Stimulated activated CD4-positive, alpha-beta T cell treated with anti-CD3 and anti-CD28 coated beads, Interleukin-12 subunit alpha, Interleukin-12 subunit beta, amount 100 ng/mL, for 4 hours (primary cell): ENCODE results near the gene DNAJC25.
"Not testable (repeated sequence)": the region's sequence is repeated elsewhere in the genome, so short reads cannot be mapped to it uniquely, and the experiment has no call there.

Source experiments
- DNase-seq: peaks from one replicate; pipeline ENCODE4 v3.0.0-alpha.2; 2020

DNAJC25 gene

GRCh38 chr9:111668601-111669000, 37.5 kb downstream of the DNAJC25 start:
- not testable (repeated sequence) for DNase-seq

DNA sequence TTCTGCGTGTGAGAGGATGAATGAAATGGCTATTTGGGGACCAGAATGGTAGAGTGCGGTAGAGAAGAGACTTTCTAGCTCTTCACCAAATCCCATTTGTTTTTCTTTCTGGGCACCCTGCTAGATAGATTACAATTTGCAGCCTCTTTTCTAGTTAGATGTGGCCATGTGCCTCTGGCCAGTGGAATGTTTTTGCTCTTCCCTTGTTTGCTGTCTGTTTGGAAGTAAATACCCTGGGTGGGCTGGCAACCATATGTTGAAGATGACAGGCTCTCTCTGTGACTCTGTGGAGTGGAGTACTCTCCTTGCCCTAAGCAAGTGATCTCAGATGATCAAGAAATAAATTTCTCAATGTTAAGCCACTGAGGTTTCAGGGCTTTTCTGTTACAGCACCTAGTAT, 43.2 kb downstream of the DNAJC25 start:
- DNase-seq, result no peak

DNA sequence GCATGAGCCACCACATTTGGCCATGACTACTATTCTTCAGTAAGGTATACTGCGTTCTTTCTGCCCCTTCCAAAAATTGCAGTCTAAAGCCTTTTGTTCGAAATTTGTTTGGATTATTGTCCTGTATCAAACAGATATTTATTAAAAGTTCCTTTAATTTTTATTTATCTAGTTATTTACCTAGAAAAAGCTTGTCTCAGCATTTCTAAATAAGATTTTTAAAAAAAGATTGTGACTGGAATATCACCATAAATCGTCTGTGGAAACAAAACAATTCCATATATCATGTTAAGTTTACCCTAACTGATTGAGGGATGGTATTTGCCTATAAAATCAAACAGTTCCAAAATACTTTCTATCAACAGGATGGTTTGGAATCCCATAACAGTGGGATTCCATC, 45.0 kb downstream of the DNAJC25 start:
- DNase-seq, result no peak

- DNase-seq, result no peak
Observed at GRCh38 chr9:111678293-111678692, 47.2 kb downstream of the DNAJC25 start.

- DNase-seq, result no peak
Observed at GRCh38 chr9:111679199-111679598, 48.1 kb downstream of the DNAJC25 start.

DNA sequence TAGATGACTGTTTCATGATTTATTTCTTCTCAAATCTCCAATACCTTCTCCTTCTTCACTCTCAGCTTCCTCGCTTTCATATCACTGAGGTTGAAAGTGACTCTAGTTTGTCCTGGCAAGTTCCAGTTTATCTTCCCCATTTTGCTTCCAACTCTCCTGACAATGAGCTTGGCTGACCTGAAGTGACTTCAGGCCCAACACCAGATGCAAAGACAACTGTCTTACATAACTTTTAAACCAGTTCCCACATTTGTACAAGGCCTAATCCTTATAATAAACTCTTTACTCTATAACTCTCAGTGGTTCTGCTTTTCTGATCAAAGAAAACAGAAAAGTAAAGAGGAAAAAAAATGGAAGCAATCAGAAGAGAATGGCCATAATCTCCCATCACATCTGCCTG, 52.3 kb downstream of the DNAJC25 start:
- no peak for DNase-seq

- no peak for DNase-seq
Observed at GRCh38 chr9:111691672-111692329, 60.7 kb downstream of the DNAJC25 start.

- DNase-seq, result no peak
Observed at GRCh38 chr9:111696796-111697195, 65.7 kb downstream of the DNAJC25 start.

GRCh38 chr9:111700776-111701175, 69.6 kb downstream of the DNAJC25 start:
- no peak for DNase-seq
